Nephron (organoid): ENCODE data around the gene CACNA1C.

Experiments
- H3K27ac Mint-ChIP-seq, 3 experiments: 2 replicates each; pipeline ENCODE4 v1.8.0; 2020; ENCODE audit warnings: mixed read lengths in 3 of 3, mild to moderate bottlenecking in 2 of 3, moderate library complexity in 1 of 3
- H3K27me3 Mint-ChIP-seq: 2 replicates; pipeline ENCODE4 v1.8.0; 2021; ENCODE audit warnings: low read depth, mild to moderate bottlenecking, moderate library complexity, mixed read lengths
- H3K36me3 Mint-ChIP-seq: 2 replicates; pipeline ENCODE4 v1.8.0; 2020; ENCODE audit warnings: low read depth, mixed read lengths
- H3K4me1 Mint-ChIP-seq: 2 replicates; pipeline ENCODE4 v1.8.0; 2020; ENCODE audit warnings: mixed read lengths
- H3K4me3 Mint-ChIP-seq, 3 experiments: 2 replicates each; pipeline ENCODE4 v1.8.0; 2020; ENCODE audit warnings: mild to moderate bottlenecking in 3 of 3, mixed read lengths in 3 of 3, moderate library complexity in 2 of 3
- H3K9me3 Mint-ChIP-seq: 2 replicates; pipeline ENCODE4 v1.8.0; 2020; ENCODE audit warnings: mixed read lengths
- TF ChIP-seq, protein P1 (sequence below), 3 experiments: fragments of 200-600 bp; sonication (generic); IDR thresholded peaks; one replicate each; pipeline ENCODE4 v1.5.0; 2021; ENCODE audit warnings: antibody characterized with exemption in 3 of 3; ENCODE audit not compliant: unreplicated experiment in 3 of 3

CACNA1C gene

DNA sequence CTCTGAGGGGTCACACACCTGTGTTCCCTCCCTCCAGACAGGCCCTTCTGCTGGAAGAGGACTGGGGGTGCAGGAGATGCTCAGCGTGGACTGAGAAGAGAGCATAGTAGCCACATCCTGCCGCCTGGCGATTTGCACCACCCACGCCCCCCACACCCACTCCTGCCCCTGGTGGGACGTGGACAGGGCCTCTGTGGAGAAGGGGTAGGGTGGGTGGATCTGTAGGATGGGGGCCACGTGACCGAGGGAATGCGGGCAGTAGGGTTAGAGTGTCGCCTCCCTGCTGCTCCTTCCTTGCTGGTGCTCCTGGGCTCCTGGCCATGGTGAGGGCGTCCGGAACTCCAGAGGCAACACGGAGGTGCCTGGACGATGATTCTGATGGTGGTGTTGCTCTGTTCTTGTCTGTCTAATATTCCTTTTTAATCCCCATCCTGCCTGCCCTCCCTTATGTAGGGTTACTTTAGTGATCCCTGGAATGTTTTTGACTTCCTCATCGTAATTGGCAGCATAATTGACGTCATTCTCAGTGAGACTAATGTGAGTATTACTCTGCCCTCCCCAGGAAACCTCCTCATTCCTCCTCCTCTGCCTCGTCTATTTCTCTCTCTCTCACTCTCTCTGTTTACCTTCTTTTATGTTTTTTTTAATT is 580.5 kb downstream of the CACNA1C start:
- no peak overlapping the region for H3K27ac Mint-ChIP-seq
- H3K4me1 Mint-ChIP-seq = peaks cover 11% of the 10 kb centered on the region
- H3K36me3 Mint-ChIP-seq = peaks cover 18% of the 10 kb centered on the region
- TF ChIP-seq, protein P1, sequence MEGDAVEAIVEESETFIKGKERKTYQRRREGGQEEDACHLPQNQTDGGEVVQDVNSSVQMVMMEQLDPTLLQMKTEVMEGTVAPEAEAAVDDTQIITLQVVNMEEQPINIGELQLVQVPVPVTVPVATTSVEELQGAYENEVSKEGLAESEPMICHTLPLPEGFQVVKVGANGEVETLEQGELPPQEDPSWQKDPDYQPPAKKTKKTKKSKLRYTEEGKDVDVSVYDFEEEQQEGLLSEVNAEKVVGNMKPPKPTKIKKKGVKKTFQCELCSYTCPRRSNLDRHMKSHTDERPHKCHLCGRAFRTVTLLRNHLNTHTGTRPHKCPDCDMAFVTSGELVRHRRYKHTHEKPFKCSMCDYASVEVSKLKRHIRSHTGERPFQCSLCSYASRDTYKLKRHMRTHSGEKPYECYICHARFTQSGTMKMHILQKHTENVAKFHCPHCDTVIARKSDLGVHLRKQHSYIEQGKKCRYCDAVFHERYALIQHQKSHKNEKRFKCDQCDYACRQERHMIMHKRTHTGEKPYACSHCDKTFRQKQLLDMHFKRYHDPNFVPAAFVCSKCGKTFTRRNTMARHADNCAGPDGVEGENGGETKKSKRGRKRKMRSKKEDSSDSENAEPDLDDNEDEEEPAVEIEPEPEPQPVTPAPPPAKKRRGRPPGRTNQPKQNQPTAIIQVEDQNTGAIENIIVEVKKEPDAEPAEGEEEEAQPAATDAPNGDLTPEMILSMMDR (IDR thresholded peaks at IDR 0.05; ENCODE audit: unreplicated experiment in 3 of 3) = no peak
- H3K4me3 Mint-ChIP-seq = no peak overlapping the region
- H3K27me3 Mint-ChIP-seq = no peaks in the 10 kb centered on the region
- peaks cover 6% of the 10 kb centered on the region for H3K9me3 Mint-ChIP-seq

DNA sequence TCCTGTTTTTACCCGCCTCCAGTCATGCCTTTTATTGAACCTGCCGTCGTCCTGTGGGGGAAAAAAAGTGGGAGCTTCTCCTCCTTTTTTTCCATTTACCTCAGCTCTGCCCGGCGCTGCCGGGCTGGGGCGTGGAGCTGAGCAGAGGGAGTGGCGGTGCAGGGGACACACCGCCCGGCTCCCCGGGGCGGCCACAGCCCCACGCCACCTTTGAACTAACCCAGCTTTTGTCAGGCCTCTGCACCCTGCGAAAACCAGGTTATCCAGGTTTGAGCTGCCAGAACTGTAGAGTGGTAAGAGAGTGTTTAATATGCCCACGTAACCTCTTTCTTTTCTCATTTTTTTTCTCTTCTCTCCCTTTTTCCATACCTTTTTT is 581.0 kb downstream of the CACNA1C start:
- Mint-ChIP-seq H3K27me3 (no peaks in the 10 kb centered on the region), H3K4me3 (no peak overlapping the region), H3K9me3 (peaks cover 6% of the 10 kb centered on the region), H3K4me1 (peaks cover 11% of the 10 kb centered on the region), H3K27ac (no peak overlapping the region), H3K36me3 (peaks cover 18% of the 10 kb centered on the region)
- TF ChIP-seq, protein P1 (IDR thresholded peaks at IDR 0.05; ENCODE audit: unreplicated experiment in 3 of 3) = no peak

DNA sequence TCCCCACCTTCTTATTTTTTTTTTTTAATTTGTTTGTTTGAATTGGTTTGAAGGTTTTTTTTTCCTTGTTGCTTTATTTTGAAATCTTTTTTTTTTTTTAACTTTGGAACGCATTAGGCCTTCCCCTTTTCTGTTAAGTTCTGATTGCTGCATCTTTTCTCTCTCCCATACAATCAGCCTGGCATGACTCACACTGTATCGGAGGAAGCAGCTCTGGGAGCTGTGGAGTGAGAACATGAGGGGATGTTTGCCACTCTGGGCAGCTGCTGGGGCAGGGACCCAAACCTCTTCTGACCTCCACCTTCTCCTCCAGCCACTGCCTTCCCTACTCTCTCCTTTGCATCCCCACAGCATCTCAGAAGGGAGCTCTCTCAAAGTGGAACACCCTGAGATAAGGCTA is 581.7 kb downstream of the CACNA1C start:
- H3K36me3 Mint-ChIP-seq = peaks cover 18% of the 10 kb centered on the region
- peaks cover 11% of the 10 kb centered on the region for H3K4me1 Mint-ChIP-seq
- no peaks in the 10 kb centered on the region for H3K27me3 Mint-ChIP-seq
- H3K27ac Mint-ChIP-seq = no peak overlapping the region
- H3K9me3 Mint-ChIP-seq = peaks cover 6% of the 10 kb centered on the region
- TF ChIP-seq, protein P1 (IDR thresholded peaks at IDR 0.05; ENCODE audit: unreplicated experiment in 3 of 3) = no peak
- no peak overlapping the region for H3K4me3 Mint-ChIP-seq

DNA sequence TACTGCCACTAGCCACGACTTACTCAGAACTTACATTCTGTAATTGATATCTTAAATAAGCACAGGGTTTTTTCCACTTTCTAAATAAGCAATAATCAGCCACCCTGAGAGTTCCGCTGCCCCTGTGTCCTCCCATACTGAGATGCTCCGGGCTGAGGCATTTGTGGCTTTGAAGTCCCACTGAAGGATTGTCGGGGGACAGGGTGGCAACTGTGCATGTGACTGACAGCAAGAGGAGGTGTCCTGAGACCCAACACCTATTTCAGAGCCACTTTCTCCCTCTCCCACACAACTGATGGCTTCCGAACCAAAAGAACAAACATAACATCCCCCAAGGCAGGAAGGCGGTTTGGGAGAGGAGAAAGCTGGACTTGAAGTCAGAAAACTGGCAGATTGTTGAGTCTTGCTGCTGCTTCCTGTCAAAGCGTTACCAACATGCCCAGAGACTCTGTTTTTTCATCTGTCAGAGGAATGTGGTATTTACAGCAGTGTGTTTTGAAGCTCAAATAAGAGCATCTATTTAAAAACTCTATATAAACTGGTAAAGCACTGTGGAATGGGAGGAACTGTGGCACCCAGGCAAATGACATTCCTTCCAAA is 584.1 kb downstream of the CACNA1C start:
- H3K4me3 Mint-ChIP-seq = no peak overlapping the region
- no peak overlapping the region for H3K27ac Mint-ChIP-seq

DNA sequence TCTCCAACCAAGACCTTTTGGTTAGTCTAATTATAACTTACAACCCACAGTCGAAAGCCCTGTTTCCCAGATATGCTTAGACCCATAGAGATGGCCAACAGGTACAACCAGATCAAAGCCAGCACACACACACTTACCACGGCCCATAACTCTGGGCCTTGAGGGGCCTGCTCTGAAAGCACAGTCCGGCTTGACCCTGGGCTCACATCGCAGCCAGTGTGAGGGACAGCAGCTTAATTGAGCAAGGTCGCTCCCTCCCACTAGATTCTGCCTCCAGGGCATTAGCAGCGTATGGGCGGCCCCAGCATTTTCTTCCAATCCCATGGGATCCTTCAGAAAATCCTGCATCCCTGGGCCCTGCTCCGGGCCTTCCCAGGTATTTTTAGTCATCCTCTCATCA is 584.6 kb downstream of the CACNA1C start:
- TF ChIP-seq, protein P1 (IDR thresholded peaks at IDR 0.05; ENCODE audit: unreplicated experiment in 3 of 3) = no peak
- Mint-ChIP-seq H3K36me3 (peaks cover 18% of the 10 kb centered on the region), H3K9me3 (peaks cover 6% of the 10 kb centered on the region), H3K27me3 (no peaks in the 10 kb centered on the region), H3K27ac (no peak overlapping the region), H3K4me3 (no peak overlapping the region), H3K4me1 (peaks cover 5% of the 10 kb centered on the region)

More for the DNA sequence above, 584.1 kb downstream of the CACNA1C start:
- Mint-ChIP-seq H3K27me3 (no peaks in the 10 kb centered on the region), H3K36me3 (peaks cover 18% of the 10 kb centered on the region), H3K9me3 (peaks cover 6% of the 10 kb centered on the region), H3K4me1 (peaks cover 7% of the 10 kb centered on the region)
- TF ChIP-seq, protein P1 (IDR thresholded peaks at IDR 0.05; ENCODE audit: unreplicated experiment in 3 of 3) = no peak
